GM19043 (cell line): ENCODE results near the gene LRRC46.
A peak's percentile ranks its signal among the peaks of the same experiment; 100 is the strongest.

Experiments used
- ATAC-seq: cut with Tn5 transposase; IDR thresholded peaks from one replicate; pipeline ENCODE4 v1.9.1; 2021; ENCODE audit warnings: low read depth; ENCODE audit not compliant: unreplicated experiment

The LRRC46 gene, protein sequence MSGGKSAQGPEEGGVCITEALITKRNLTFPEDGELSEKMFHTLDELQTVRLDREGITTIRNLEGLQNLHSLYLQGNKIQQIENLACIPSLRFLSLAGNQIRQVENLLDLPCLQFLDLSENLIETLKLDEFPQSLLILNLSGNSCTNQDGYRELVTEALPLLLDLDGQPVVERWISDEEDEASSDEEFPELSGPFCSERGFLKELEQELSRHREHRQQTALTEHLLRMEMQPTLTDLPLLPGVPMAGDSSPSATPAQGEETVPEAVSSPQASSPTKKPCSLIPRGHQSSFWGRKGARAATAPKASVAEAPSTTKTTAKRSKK

DNA sequence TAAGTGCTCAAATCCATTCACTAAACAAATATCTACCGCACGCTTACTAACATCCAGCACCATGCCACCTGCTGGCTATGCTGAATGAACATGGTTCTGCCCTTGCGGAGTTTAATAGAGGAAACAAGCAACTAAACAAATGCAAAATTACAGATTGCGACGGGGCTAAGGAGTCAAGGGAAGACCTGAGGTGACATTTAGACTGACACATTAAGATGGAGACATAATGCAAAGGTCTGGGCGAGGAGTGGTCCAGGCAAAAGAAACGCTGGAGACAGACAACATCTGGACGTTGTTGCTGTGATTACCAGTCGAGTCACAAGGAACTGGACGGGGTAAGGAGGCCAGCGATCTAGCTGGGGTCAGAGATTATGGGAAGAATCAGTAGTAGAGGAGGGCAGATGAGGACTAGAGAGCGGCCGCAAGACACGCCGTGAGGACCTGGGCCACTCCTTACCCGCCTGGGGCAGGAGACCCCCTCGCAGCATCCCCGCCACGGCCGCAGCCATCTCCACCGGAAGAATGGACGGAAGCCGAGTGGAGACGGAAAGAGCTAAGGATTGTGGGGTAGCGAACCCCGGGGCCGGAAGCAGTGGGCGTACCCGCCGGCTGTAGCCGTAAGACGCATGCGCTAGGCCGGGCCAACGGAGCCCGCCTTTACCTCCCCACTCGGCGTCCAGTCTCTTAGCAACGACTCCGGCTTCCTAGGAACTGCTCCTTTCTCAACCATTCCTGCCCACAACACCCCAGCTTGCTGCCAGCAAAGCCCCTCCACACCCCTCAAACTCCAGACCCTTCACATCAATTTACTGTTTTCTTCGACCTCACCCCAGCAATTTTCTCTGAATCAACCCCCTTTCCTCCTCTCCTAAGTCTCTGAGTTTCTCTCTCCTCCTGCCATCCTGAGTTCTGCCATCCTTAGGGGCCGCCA, at the start of gene LRRC46, which contains the start of gene MRPL10:
Gene LRRC46, plus strand, starts transcription at position 668 of the 931 bp plus-strand sequence. CDS start 320 bp downstream, outside the sequence.
Gene MRPL10, minus strand, starts transcription at position 539 of the 931 bp plus-strand sequence. Its CDS starts 30 bp downstream, at position 509.
- ATAC-seq, result peak; percentile 78

DNA sequence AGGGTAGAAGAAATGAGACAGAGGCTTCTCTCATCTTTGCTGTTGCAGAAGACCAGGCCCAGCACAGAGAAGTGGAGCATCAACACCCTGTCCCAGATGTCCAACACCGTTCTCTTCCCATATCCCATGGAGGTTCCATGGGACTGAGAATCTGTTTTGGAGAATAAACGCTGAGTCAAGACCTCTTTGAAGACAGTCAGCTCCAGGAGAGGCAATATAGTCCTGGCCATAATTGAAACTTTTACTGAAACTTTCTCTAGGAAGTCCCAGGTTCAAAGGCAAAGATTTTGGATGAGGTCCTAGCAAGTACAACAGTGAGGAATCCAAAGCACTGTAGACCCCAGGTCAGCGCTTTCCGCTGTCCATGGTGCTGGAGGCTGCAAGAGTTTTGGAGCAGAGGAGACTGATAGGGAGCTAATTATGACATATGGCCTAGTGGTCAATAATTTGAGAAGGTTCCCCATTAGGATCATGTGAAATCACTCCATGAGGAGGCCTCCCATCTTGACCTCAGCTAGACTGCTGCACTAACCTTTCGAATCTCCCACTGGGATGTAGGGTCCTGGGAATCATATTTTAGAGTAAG, 45.8 kb upstream of the LRRC46 start:
- ATAC-seq, result no peak

DNA sequence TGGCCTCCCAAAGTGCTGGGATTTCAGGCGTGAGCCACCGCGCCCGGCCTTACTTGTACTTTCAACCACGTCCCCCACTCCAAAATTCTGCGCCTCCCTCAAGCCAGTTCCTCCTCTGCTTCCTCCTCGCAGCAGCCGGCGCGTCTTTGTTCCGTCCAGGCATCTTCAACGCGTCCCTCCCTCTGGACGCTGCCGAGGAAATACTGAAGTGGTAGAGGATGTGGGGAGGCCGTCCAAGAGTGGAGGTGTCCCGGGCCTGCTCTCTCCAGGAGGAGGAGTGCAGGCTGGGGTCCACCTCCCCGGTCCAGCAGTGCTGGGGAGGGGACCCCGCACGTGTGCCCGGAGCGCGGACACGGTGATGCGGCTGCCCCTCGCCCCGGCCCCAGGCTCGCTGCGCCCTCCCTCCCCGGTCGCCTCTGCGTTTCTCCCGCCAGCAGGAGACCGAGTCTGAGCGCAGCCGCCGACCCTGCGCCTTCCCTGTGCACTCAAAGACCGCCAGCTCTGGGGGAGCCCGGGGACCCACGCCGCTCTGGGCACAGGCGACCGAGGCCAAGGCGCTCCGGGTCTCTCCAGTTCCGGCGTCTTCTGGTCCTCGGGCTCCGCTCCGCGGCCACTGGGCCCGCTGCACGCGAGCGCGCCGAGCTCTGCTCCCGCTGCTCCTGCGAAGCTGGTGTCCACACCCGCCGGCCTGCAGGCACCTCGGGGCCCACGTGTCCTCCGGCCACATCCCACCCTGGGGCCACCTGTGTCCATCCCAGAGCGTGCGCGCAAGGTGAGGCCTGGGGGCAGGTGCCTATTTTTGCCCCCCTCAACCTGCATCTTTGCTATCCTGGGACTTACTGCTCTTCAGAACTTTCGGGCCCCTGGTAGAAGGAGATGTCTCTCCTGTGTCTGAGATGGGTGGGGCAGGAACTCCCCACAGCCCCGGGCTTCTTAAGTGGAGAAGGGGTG, 41.6 kb upstream of the LRRC46 start:
- no peak for ATAC-seq

DNA sequence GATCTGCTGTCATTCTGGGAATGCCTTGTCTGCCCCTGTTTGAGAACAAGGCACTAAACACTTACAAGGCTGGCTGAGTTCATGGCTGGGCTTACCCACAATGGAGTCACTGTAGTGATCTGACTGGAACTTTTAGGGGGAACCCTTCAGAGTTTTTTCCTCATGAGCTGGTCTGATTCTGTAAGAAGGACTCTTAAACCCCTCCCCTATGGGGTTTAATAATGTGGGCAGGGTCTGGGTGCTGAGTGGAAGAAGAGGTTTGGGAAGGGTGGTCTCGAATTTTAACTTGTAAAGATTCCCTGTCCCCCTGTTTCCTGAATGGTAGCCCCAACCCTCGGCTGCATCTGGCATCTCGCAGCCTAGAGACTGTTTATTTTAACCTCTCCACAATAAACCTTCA, 40.4 kb upstream of the LRRC46 start:
- ATAC-seq, result no peak

DNA sequence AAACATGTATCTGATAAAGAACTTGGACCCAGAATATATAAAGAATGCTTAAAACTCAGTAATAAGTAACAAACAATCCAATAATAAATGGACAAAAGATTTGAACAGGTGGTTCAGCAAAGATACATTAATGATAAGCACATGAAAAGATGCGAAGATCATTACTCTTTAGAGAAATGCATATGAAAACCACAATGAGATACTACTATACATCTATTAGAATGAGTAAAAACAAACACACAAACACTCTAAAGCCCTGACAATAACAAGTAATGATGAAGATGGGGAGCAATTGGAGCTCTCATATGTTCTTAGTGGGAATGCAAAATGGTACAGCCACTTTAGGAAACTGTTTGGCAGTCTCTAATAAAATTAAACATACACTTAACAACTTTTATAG, 39.0 kb upstream of the LRRC46 start:
- no peak for ATAC-seq

DNA sequence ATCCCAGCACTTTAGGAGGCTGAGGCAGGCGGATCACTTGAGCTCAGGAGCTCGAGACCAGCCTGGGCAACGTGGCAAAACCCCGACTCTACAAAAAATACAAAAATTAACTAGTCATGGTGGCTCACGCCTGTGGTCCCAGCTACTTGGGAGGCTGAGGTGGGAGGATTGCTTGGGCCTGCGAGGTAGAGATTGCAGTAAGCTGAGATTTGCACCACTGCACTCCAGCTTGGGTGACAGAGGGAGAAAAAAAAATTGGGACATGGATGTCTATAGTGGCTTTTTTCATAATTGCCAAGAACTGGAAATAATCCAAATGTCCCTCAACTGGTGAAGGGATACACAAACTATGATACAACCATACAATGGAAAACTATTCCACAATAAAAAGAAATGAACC, 38.5 kb upstream of the LRRC46 start:
- ATAC-seq, result no peak

DNA sequence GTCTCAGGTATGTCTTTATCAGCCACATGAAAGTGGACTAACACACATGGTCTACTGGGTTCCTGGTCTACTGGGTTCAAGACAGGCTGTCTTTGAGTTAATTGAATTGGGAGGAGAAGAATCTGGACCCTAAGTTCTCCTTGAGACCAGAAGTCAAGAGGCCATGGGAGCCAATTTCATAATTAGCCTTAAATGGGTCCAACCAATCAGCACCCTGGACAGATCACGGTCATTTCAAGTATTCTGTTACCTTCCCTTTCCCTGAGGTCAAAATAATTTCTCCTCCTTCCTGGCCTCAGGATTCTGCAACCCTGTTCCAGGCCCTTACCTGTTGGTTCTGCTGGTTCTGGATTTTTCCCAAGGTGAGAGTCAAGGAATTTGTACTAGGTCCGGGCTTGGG, 33.7 kb upstream of the LRRC46 start:
- no peak for ATAC-seq

DNA sequence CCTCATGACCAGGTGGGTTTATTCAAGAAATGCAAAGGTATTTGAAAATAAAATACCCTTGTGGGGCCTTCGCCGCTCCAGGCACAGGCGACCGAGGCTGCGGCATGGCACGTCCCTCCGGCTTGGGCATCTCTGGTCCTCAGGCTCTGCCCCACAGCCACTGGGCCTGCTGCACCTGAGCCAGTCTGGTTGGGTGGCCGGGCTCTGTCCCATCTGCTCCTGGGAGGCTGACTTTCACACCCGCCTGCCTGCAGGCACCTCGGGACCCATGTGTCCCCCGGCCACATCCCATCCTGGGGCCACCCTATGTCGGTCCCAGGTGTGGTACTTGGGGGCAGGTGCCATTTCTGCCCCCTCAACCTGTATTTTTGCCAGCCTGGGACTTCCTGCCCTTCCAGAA, 30.8 kb upstream of the LRRC46 start:
- no peak for ATAC-seq

DNA sequence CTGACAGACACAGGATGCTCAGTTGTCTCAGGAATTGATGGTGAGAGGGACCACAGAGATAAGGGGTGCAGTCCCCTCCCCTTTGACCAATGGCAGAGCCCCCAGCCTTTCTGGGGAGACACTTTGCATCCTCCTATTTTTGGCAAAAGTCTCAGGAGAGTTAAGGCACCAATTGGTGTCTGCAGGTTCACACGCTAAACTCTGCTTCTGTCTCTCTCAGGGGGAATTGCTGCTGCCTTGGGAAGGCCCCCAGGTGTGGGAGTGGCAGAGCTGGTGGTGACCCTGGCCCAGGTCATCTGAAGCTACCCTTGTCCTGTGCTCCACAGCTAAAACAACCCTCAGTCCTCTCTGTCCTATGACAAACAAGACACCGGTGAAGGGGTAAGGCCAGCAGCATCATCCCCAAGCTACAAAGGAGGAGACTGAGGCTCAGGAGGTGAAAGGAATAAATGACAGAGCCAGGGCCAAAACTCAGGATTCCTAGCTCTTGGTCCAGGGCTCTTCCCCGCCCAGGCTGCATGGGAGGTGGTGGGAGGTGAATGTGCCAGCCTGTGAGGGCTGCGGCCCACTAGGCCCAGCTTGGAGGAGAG, 30.2 kb upstream of the LRRC46 start:
- no peak for ATAC-seq

DNA sequence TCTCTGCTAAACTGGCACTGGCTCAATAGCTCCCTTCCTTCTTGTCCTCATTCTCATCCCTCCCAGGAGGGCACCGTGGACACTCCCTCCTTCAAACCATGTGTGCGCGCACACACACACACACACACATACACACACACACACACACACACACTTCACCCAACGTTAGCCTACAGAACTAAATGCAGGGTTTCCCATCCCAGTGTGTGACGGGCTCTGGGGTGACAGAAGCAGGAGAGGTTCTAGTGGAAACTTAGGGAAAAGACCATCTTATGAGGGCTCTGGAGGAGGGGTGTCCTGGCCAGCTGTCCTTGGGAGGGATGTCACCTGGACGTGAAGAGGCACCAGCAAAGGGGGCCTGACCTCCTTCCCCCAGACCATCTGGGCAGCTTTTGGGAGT, 29.6 kb upstream of the LRRC46 start:
- no peak for ATAC-seq

DNA sequence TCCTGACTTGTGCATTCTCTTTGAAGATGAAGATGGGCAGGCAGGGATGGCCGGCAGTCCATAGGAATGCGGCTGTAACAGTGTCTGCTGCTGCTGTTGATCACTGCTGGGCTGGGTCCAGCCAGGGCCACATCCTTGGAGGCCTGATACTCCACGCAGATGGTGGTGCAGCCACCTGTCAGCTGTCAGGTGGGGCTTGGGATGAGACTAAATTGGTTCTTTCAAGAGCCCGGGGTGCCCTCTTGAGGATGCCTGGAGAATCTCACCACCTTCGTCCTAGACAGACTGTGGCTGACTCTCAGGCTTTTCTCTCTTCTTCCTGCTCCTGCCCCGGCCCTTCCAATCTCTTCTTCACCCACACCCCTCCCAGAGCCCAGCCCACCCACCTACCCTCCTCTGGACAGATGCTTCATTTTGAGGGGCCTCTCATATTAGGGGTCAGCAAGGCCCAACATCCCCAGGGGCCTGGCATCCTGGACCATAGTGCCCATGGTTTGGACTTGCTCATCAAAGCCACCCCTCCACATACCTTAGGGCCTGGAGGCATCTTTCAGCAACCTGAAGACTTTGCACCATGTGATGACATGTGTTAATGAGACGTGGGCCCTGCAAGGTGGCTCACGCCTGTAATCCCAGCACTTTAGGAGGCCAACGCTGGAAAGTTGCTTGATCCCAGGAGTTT, 29.0 kb upstream of the LRRC46 start:
- no peak for ATAC-seq

DNA sequence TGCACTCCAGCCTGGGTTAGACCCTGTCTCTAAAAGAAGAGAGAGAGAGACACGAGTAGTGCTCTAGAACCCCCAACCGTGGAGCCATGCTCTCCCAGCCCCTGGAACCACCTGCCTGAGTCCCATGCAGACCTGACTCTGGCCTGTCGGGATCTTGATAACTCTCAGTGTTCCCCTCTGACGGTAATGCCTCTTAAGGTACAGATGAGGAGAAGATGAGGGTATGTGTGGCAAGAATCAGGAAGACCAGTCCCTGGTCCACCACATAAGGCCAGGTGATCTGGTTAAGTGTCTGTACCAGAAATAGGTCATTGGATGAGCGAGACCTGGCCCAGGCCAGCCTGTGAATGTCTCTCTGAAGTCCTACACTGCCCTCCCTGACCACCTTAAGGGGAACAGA, 28.3 kb upstream of the LRRC46 start:
- ATAC-seq, result no peak

DNA sequence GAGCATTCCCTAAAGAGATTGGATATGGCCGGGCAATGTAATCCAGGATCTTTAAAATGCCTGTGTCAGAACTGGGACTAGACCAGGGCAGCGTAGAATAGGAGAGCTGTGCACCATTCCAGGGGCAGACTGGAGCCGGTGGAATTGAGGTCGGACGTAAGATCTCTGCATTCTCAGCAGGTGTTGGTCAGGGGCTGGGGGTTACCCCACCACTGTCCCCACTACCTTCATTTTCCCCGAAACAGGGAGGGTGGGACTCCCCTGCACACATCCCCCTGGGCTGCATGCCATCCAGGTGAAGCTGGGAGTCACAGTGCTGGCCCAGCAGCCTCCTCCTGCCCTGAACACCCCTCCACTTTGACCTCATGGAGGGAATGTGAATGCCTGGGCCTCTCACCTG, 27.7 kb upstream of the LRRC46 start:
- ATAC-seq, result no peak

DNA sequence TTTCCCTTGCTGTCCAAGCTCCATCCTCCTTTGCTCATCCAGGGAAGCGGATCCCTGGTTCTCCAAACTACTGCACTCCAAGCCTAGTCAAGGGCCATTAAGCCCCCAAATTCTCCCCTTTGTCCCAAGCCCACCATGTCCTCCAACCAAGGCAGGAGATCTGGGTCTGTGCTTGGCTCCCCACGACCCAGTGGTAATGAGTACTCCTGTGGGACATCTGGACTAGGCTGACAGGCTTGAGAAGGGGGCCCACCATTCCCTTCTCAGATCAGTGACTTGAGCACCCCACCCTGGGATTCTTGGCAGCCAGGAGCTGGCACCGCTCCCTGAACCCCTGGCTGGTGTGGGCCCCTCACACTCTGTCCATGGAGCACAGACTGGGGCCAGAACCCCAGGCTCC, 27.0 kb upstream of the LRRC46 start:
- no peak for ATAC-seq

DNA sequence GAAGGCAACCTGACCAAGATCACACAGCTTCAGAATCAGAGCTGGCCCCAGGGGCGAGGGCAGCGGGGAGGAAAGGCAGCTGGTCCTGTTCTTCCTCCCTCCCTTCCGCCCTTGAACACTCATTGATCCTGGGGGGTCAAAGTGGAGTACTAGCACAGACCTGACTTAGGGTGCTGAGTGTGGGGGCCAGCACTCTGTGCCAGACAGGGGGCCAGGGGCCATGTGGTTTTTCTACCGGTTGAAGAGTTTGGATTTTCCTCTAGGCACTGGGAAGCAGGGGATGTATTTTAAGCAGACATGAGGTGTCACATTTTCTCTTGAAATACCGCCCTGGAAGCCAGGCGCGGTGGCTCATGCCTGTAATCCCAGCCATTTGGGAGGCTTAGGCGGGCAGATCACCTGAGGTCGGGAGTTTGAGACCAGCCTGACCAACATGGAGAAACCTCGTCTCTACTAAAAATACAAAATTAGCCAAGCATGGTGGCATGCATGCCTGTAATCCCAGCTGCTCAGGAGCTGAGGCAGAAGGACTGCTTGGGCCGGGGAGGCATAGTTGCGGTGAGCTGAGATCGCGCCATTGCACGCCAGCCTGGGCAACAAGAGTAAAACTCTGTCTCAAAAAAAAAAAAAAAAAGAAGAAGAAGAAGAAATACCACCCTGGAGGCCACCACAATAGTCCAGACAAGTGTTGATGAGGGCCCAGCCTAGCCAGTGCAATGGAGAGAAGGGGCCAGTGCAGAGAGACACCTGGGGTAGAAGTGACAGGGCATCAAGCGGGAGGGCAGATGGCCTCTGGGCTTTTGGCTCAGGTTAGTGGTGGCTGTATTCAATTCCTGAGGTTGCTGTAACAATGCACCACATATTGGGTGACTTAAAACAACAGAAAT, 25.2 kb upstream of the LRRC46 start:
- ATAC-seq, result no peak

DNA sequence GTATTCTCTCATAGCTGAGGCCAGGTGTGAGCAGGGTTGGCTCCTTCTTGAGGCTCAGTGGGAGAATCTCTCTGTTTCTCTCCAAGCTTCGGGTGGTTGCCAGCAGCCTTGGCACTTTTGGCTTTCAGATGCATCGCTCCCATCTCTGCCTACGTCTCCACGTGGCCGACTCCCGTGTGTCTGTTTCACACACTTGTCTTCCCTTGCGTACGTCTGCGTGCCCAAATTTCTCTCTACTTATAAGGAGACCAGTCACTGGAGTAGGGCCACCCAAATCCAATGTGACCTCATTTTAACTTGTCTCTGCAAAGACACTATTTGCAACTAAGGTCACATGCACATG, 24.6 kb upstream of the LRRC46 start:
- ATAC-seq, result no peak

DNA sequence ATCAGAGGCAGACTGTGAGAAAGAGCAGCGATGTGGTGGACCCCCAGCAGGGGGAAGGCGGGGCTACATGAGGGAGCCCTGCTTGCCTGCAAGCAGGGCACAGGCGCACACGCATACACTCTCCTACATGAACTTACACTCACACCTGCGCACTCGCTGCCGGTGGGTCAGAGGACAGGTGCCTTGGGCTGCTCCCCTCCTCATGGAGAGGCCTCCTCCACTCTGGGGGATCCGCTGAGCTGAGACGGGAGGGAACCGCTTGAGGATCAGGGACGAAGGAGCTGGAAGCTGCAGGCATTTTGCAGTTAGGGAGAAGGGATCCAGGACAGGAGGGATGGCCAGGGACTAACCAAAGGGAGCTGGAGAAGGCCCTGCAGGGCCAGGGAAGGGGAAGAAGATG, 24.0 kb upstream of the LRRC46 start:
- no peak for ATAC-seq

DNA sequence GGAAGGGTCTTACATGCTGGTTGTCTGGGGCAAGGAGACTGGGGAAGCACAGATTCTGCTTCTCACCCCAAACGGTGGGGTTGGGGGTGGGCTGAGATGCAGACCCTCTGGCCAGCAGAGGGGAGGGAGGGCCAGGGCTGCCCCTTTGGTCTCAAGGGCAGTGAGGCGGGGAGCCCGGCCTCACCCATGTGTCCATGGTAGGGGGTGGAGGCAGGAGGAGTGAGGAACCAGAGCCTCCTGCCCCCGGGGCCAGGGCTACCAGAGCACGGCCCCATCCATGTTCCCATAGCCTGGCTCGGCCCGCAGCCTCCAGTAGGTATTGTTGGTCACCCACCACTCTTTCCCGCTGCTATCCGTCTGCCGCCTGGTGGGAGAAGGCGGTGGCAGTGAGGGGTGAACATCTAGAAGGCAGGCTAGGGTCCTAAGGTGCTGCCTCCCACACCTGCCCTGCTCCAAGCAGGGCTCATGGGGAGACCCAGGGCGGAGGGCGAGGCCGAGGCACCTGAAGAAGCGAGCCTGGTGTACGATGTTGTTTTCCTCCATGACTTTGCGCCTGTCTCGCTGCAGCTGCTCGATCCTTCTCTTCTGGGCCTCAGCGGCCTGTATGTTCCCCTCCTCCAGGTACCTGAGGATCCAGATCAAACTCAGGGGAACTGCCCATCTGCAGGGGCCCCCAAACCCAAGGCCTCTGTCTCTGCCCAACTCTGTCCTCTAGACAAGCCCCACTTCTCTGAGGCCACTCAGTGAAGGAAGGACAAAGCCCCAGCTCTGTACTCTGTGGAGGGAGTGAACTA, 23.2 kb upstream of the LRRC46 start:
- no peak for ATAC-seq
